Lower lobe of right lung (tissue), 2 donors: ENCODE results near the gene SGPP1. TPM values are rescaled to one million over a fixed set of nuclear protein-coding genes. Genes with fewer than 3 reads are reported as not detected.

Experiments used
- ATAC-seq, 2 donors: fragments of 200-7000 bp; cut with Tn5 transposase; one replicate each; pipeline ENCODE4 v1.9.1; 2020 to 2022; ENCODE audit warnings: mild to moderate bottlenecking in 2 of 2, moderate library complexity in 2 of 2
- DNase-seq: peaks from one replicate; pipeline ENCODE4 v3.0.0-alpha.2; 2020
- H3K27ac ChIP-seq: fragments of 200-600 bp; one replicate; pipeline ENCODE4 v1.8.0; 2022
- H3K27me3 ChIP-seq: fragments of 200-600 bp; one replicate; pipeline ENCODE4 v1.8.0; 2022; ENCODE audit warnings: low read depth
- H3K36me3 ChIP-seq: fragments of 200-600 bp; one replicate; pipeline ENCODE4 v1.8.0; 2022; ENCODE audit warnings: mild to moderate bottlenecking
- H3K4me1 ChIP-seq: fragments of 200-600 bp; one replicate; pipeline ENCODE4 v1.8.0; 2022
- H3K4me3 ChIP-seq: fragments of 200-600 bp; one replicate; pipeline ENCODE4 v1.8.0; 2022; ENCODE audit warnings: mild to moderate bottlenecking
- H3K9me3 ChIP-seq: fragments of 200-600 bp; one replicate; pipeline ENCODE4 v1.8.0; 2022
- CTCF ChIP-seq: fragments of 200-600 bp; IDR thresholded peaks from one replicate; pipeline ENCODE4 v1.8.0; 2022; ENCODE audit warnings: antibody characterized with exemption, mild to moderate bottlenecking
- intact Hi-C: fragments of 100-400 bp; cut with DNase I; formaldehyde crosslinking; loops from one replicate; pipeline ENCODE4 v1.11.0; 2022
- long read RNA-seq: library from polyadenylated mRNA; unstranded; transcript quantifications from one replicate; pipeline ENCODE4 v2.0.0, GENCODE V29; 2021
- total RNA-seq: library from RNA; stranded (reverse); fragmentation: NEBNext Ultra II Directional; extraction: Animal tissue kit (Norgen Biotek cat#: 25700); gene quantifications from one replicate; pipeline ENCODE4 v1.2.1, GENCODE V29; 2021
- donor health status: DM: no; HTN: yes; CAD: no; lungs with severe emphysema.

SGPP1 gene
- total RNA-seq = 20.8 TPM
- long read RNA-seq, transcript SGPP1-201 (3 exons, 3,312 nt) = major isoform, 64 of 73 reads
- long read RNA-seq, partial matches to known transcripts = 1 of 73 reads
- long read RNA-seq, other reads (novel, unspliced or antisense) = 8 of 73 reads

- Histone ChIP-seq H3K4me1 (peaks cover 22% of the 10 kb centered on the region), H3K9me3 (no peaks in the 10 kb centered on the region), H3K36me3 (no peaks in the 10 kb centered on the region), H3K4me3 (peak within 1 kb of the TSS; percentile 85), H3K27ac (peak within 1 kb of the TSS; percentile 90), H3K27me3 (no peaks in the 10 kb centered on the region)
- ATAC-seq (peak; percentile 97), DNase-seq (peak; percentile 88)
- peak; percentile 41 for TF ChIP-seq CTCF
- intact Hi-C loops = no loop called here
These were observed at the start of gene SGPP1 for GRCh38 chr14:63727736-63728728. SGPP1 (minus strand) TSS chr14:63728065; CDS start chr14:63727944, 121 bp downstream.

GRCh38 chr14:63777024-63777423 lies 49.2 kb upstream of the SGPP1 start:
- no peak for TF ChIP-seq CTCF
- peaks cover 3% of the 10 kb centered on the region for H3K27me3 ChIP-seq
- no peaks in the 10 kb centered on the region for H3K9me3 ChIP-seq
- ATAC-seq (no peak), DNase-seq (no peak)
- H3K4me3 ChIP-seq = no peak overlapping the region
- H3K4me1 ChIP-seq = no peaks in the 10 kb centered on the region
- intact Hi-C loops = no loop called here
- no peaks in the 10 kb centered on the region for H3K36me3 ChIP-seq
- no peak overlapping the region for H3K27ac ChIP-seq

GRCh38 chr14:63773504-63773903 lies 45.6 kb upstream of the SGPP1 start:
- H3K9me3 ChIP-seq = no peaks in the 10 kb centered on the region
- TF ChIP-seq CTCF = no peak
- no peak for DNase-seq
- H3K27ac ChIP-seq = no peak overlapping the region
- intact Hi-C loops = no loop called here
- ATAC-seq = no peak
- H3K27me3 ChIP-seq = no peaks in the 10 kb centered on the region
- no peaks in the 10 kb centered on the region for H3K4me1 ChIP-seq
- no peak overlapping the region for H3K4me3 ChIP-seq
- no peaks in the 10 kb centered on the region for H3K36me3 ChIP-seq

GRCh38 chr14:63770187-63770807 lies 42.4 kb upstream of the SGPP1 start:
- Histone ChIP-seq H3K9me3 (no peaks in the 10 kb centered on the region), H3K36me3 (no peaks in the 10 kb centered on the region), H3K27me3 (no peaks in the 10 kb centered on the region), H3K4me3 (no peak overlapping the region), H3K4me1 (no peaks in the 10 kb centered on the region), H3K27ac (no peak overlapping the region)
- ATAC-seq (peak; percentile 68 to 74), DNase-seq (no peak)
- intact Hi-C loops = no loop called here
- peak; percentile 66 for TF ChIP-seq CTCF

GRCh38 chr14:63766611-63767010 lies 38.7 kb upstream of the SGPP1 start:
- intact Hi-C loops = no loop called here
- Histone ChIP-seq H3K36me3 (no peaks in the 10 kb centered on the region), H3K4me1 (no peaks in the 10 kb centered on the region), H3K27me3 (no peaks in the 10 kb centered on the region), H3K9me3 (no peaks in the 10 kb centered on the region), H3K27ac (no peak overlapping the region), H3K4me3 (no peak overlapping the region)
- DNase-seq = no peak
- ATAC-seq = no peak
- TF ChIP-seq CTCF = no peak
